HepG2 (cell line): ENCODE data around the gene KLHL36. TPM values are rescaled to one million over a fixed set of nuclear protein-coding genes. Genes with fewer than 3 reads are reported as not detected.

Source experiments
- DPF2 ChIP-seq: sonication (generic); formaldehyde crosslinking; IDR thresholded peaks from 2 replicates; pipeline ENCODE4 v1.4.0; 2020; ENCODE audit warnings: mild to moderate bottlenecking, low read depth, missing genetic modification reagents, borderline replicate concordance
- ERF ChIP-seq: IDR thresholded peaks from 2 replicates; pipeline ENCODE4 v1.6.1; 2018; ENCODE audit warnings: missing biosample characterization, missing genetic modification reagents
- FOXO1 ChIP-seq: sonication (generic); formaldehyde crosslinking; IDR thresholded peaks from 2 replicates; pipeline ENCODE4 v1.4.0; 2020; ENCODE audit warnings: missing genetic modification reagents
- HDAC6 ChIP-seq: fragments of 200-600 bp; sonication (generic); IDR thresholded peaks from 2 replicates; pipeline ENCODE4 v1.7.0; 2017; ENCODE audit warnings: mild to moderate bottlenecking, antibody characterized with exemption, low read length, low read depth
- HMGXB4 ChIP-seq, 2 experiments: sonication (generic) in 1 of 2; formaldehyde crosslinking in 1 of 2; IDR thresholded peaks; 2 replicates each; pipeline versions ENCODE4 v1.4.0 to v1.6.1; 2018 to 2020; ENCODE audit warnings: missing genetic modification reagents in 2 of 2, borderline replicate concordance in 1 of 2, low read depth in 1 of 2, mild to moderate bottlenecking in 1 of 2, missing biosample characterization in 1 of 2
- HOMEZ ChIP-seq: IDR thresholded peaks from 2 replicates; pipeline ENCODE4 v1.6.1; 2016; ENCODE audit warnings: low read depth
- MED1 ChIP-seq: sonication (generic); formaldehyde crosslinking; IDR thresholded peaks from 2 replicates; pipeline ENCODE4 v1.4.0; 2020; ENCODE audit warnings: missing genetic modification reagents
- MTA3 ChIP-seq: sonication (generic); formaldehyde crosslinking; IDR thresholded peaks from 2 replicates; pipeline ENCODE4 v1.4.0; 2020; ENCODE audit warnings: missing genetic modification reagents
- NFYB ChIP-seq: sonication (generic); formaldehyde crosslinking; IDR thresholded peaks from 2 replicates; pipeline ENCODE4 v1.4.0; 2020; ENCODE audit warnings: missing genetic modification reagents
- SMAD3 ChIP-seq: sonication (generic); formaldehyde crosslinking; IDR thresholded peaks from 2 replicates; pipeline ENCODE4 v1.4.0; 2020; ENCODE audit warnings: missing genetic modification reagents
- ZBTB7B ChIP-seq: sonication (generic); formaldehyde crosslinking; IDR thresholded peaks from 2 replicates; pipeline ENCODE4 v1.4.0; 2020; ENCODE audit warnings: missing genetic modification reagents
- ZNF24 ChIP-seq: fragments of 450-650 bp; IDR thresholded peaks from 2 replicates; pipeline ENCODE4 v1.6.1; 2017; ENCODE audit warnings: antibody characterized with exemption, mild to moderate bottlenecking
- ZNF296 ChIP-seq: sonication (generic); formaldehyde crosslinking; conservative IDR thresholded peaks from 2 replicates; pipeline ENCODE4 v1.5.0; 2020; ENCODE audit warnings: mild to moderate bottlenecking, missing genetic modification reagents
- ZNF563 ChIP-seq: sonication (generic); formaldehyde crosslinking; IDR thresholded peaks from 2 replicates; pipeline ENCODE4 v1.8.0; 2022; ENCODE audit warnings: mild to moderate bottlenecking, moderate library complexity, missing genetic modification reagents
- ZNF687 ChIP-seq: sonication (generic); formaldehyde crosslinking; IDR thresholded peaks from 2 replicates; pipeline ENCODE4 v1.5.1; 2020; ENCODE audit warnings: mild to moderate bottlenecking, missing genetic modification reagents, moderate library complexity
- ZNF746 ChIP-seq: sonication (generic); formaldehyde crosslinking; IDR thresholded peaks from 2 replicates; pipeline ENCODE4 v1.8.0; 2022; ENCODE audit warnings: mild to moderate bottlenecking, missing genetic modification reagents
- ZNF790 ChIP-seq: sonication (generic); formaldehyde crosslinking; IDR thresholded peaks from 2 replicates; pipeline ENCODE4 v1.8.0; 2022; ENCODE audit warnings: missing genetic modification reagents, mild to moderate bottlenecking, borderline replicate concordance
- ZNF800 ChIP-seq: sonication (generic); formaldehyde crosslinking; IDR thresholded peaks from 2 replicates; pipeline ENCODE4 v1.4.0; 2020; ENCODE audit warnings: missing genetic modification reagents
- ZNF83 ChIP-seq: sonication (generic); formaldehyde crosslinking; IDR thresholded peaks from 2 replicates; pipeline ENCODE4 v1.4.0; 2020; ENCODE audit warnings: missing genetic modification reagents, mild to moderate bottlenecking, borderline replicate concordance
- polyA plus RNA-seq, 8 experiments: library from polyadenylated mRNA; depleted of rRNA in 3 of 8; stranded (reverse) in 7 of 8; unstranded in 1 of 8; fragments of >200 nt; fragmentation: Illumina TruSeq in 4 of 8; extraction: Trizol in 4 of 8; gene quantifications; 2 replicates each; pipeline versions ENCODE4 v1.2.1 to v1.2.3, GENCODE V29; 2011 to 2016; ENCODE audit warnings: low read depth in 4 of 8, missing spikeins in 1 of 8, mixed read lengths in 1 of 8; ENCODE audit not compliant: insufficient read depth in 1 of 8
- total RNA-seq, 5 experiments: library from RNA; depleted of rRNA; stranded (reverse); fragments of >200 nt; fragmentation: Illumina TruSeq; extraction: Trizol; gene quantifications; 2 replicates each; pipeline ENCODE4 v1.2.3, GENCODE V29; 2016; ENCODE audit warnings: low read depth in 1 of 5

KLHL36 gene
- total and polyA plus RNA-seq, 2 of the 13 experiments (the other 11 are each of a cell fraction or from before 2014, with no cell fraction given): 24.3 to 26.0 TPM

GRCh38 chr16:84699147-84699711 is 50.9 kb downstream of the KLHL36 start (continued):
- TF ChIP-seq DPF2: no peak
- TF ChIP-seq ZNF83 (CRISPR knock-in tag): 0 out of 2 replicates have a peak, but pooled peaks have one; percentile 14
- no peak for TF ChIP-seq MTA3 (CRISPR knock-in tag)
- TF ChIP-seq ZBTB7B (CRISPR knock-in tag): no peak
- no peak; the same call in 1 of the 2 replicates for TF ChIP-seq ZNF687
- TF ChIP-seq ZNF746: peak; percentile 17; the same call in 1 of the 2 replicates
- no peak; the same call in 1 of the 2 replicates for TF ChIP-seq ZNF800 (CRISPR knock-in tag)
- 0 out of 2 replicates have a peak, but pooled peaks have one; percentile 10 for TF ChIP-seq HOMEZ (CRISPR knock-in tag)
- TF ChIP-seq ZNF24: peak; percentile 96
- no peak for TF ChIP-seq HDAC6
- TF ChIP-seq ZNF563 (CRISPR knock-in tag): no peak; the same call in 1 of the 2 replicates
- TF ChIP-seq MED1: no peak
- no peak; the same call in 1 of the 2 replicates for TF ChIP-seq ZNF790 (CRISPR knock-in tag)
- TF ChIP-seq HMGXB4 (CRISPR knock-in tag; IDR thresholded peaks at IDR 0.05; ENCODE audit: borderline replicate concordance in 1 of 2, low read depth in 1 of 2): no peak; a peak in 1 of 4 replicates
- TF ChIP-seq ZNF296 (CRISPR knock-in tag): 0 out of 2 replicates have a peak, but pooled peaks have one; percentile 67
- 0 out of 2 replicates have a peak, but pooled peaks have one; percentile 68 for TF ChIP-seq SMAD3 (CRISPR knock-in tag)
- no peak for TF ChIP-seq NFYB (CRISPR knock-in tag)
- TF ChIP-seq FOXO1 (CRISPR knock-in tag): no peak
- 0 out of 2 replicates have a peak, but pooled peaks have one; percentile 18 for TF ChIP-seq ERF (CRISPR knock-in tag)
